OCI-LY1 (cell line): ENCODE results near the gene PKNOX2.

Experiments used
- H2AFZ ChIP-seq: fragments of 200-600 bp; sonication (generic), shearing (Covaris generic); 2 replicates; pipeline ENCODE4 v1.6.0; 2014; ENCODE audit warnings: antibody characterized with exemption, mild to moderate bottlenecking, low read length
- H3F3A ChIP-seq: fragments of 200-600 bp; sonication (generic), shearing (Covaris generic); 2 replicates; pipeline ENCODE4 v1.6.0; 2014; ENCODE audit warnings: mild to moderate bottlenecking, antibody characterized with exemption, low read length, moderate library complexity; ENCODE audit not compliant: insufficient read depth
- H3K27ac ChIP-seq: fragments of 200-600 bp; sonication (generic); 2 replicates; pipeline ENCODE4 v1.5.1; 2014; ENCODE audit warnings: low read length, mixed run types, mild to moderate bottlenecking, low read depth; ENCODE audit not compliant: poor library complexity, severe bottlenecking
- H3K27me3 ChIP-seq: fragments of 200-600 bp; sonication (generic); 2 replicates; pipeline ENCODE4 v1.6.0; 2014; ENCODE audit warnings: antibody characterized with exemption, mild to moderate bottlenecking, low read length, moderate library complexity; ENCODE audit not compliant: insufficient read depth
- H3K36me3 ChIP-seq: fragments of 200-600 bp; sonication (generic); 2 replicates; pipeline ENCODE4 v1.6.1; 2014; ENCODE audit warnings: mild to moderate bottlenecking, antibody characterized with exemption, low read length, moderate library complexity, mixed read lengths; ENCODE audit not compliant: insufficient read depth
- H3K4me1 ChIP-seq: fragments of 200-600 bp; sonication (generic); 2 replicates; pipeline ENCODE4 v1.5.1; 2014; ENCODE audit warnings: mild to moderate bottlenecking, low read length, moderate library complexity; ENCODE audit not compliant: insufficient read depth, severe bottlenecking
- H3K4me2 ChIP-seq: fragments of 200-600 bp; sonication (generic), shearing (Covaris generic); 2 replicates; pipeline ENCODE4 v1.6.1; 2014; ENCODE audit warnings: low read length
- H3K4me3 ChIP-seq: fragments of 200-600 bp; sonication (generic); 2 replicates; pipeline ENCODE4 v1.5.1; 2014; ENCODE audit warnings: low read length, low read depth, mild to moderate bottlenecking, mixed read lengths; ENCODE audit not compliant: poor library complexity, severe bottlenecking
- H3K79me2 ChIP-seq: fragments of 200-600 bp; shearing (Covaris generic); 2 replicates; pipeline ENCODE4 v1.6.1; 2016; ENCODE audit warnings: mixed run types, low read length, mixed read lengths; ENCODE audit not compliant: insufficient read depth
- H3K9ac ChIP-seq: fragments of 200-600 bp; sonication (generic), shearing (Covaris generic); 2 replicates; pipeline ENCODE4 v1.6.1; 2014; ENCODE audit warnings: mild to moderate bottlenecking, low read length, mixed read lengths
- H3K9me2 ChIP-seq: fragments of 200-600 bp; sonication (generic), shearing (Covaris generic); 2 replicates; pipeline ENCODE4 v1.6.1; 2014; ENCODE audit warnings: low read depth, mild to moderate bottlenecking, low read length, mixed read lengths
- H3K9me3 ChIP-seq: fragments of 200-600 bp; shearing (Covaris generic); 2 replicates; pipeline ENCODE4 v1.6.1; 2014; ENCODE audit warnings: low read length, mixed read lengths
- H4K20me1 ChIP-seq: fragments of 200-600 bp; sonication (generic), shearing (Covaris generic); 2 replicates; pipeline ENCODE4 v1.6.0; 2016; ENCODE audit warnings: mild to moderate bottlenecking, low read length; ENCODE audit not compliant: insufficient read depth
- EZH2 ChIP-seq: fragments of 200-600 bp; sonication (generic), shearing (Covaris generic); IDR thresholded peaks from 2 replicates; pipeline ENCODE4 v1.8.0; 2017; ENCODE audit warnings: borderline replicate concordance, mixed run types, mild to moderate bottlenecking, antibody characterized with exemption, low read length, moderate library complexity, mixed read lengths
- TF ChIP-seq, protein P1 (sequence below): fragments of 200-600 bp; sonication (generic), shearing (Covaris generic); IDR thresholded peaks from 2 replicates; pipeline ENCODE4 v1.5.1; 2017; ENCODE audit warnings: mild to moderate bottlenecking, antibody characterized with exemption, low read length, moderate library complexity, mixed read lengths

The PKNOX2 gene

DNA sequence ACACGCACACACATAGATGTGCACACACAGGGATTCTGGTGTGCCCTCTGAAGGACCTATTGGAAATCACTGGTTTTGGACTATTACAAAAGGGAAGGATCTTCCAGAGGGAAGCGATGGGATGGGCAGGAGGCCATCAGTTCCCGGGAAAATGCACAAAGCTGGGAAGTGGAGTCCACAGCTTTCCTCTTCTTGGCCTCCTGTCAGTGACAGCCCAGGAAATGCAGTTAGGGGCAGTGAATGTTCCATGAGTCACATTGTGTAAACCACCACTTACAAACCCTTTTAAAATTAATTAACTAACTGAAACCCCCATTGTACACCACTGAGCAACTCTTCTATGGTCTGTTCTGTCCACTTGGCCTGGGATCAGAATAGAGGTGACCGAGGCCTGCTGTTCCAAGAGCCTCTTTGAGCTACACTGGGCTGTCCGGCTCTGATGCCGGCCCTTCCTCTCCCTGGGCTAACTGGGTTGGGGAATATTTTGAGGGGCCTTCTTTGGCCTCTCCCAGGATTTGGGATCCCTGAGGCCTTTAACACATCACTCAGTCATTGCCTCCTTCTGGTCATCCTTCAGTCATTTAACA, 193.8 kb downstream of the PKNOX2 start:
- Histone ChIP-seq H3K9me3 (no peaks in the 10 kb centered on the region), H2AFZ (no peak overlapping the region), H3K27ac (no peak overlapping the region), H3K79me2 (no peaks in the 10 kb centered on the region), H3K27me3 (no peaks in the 10 kb centered on the region), H3K4me2 (no peak overlapping the region), H3F3A (no peaks in the 10 kb centered on the region), H3K36me3 (no peaks in the 10 kb centered on the region), H4K20me1 (no peaks in the 10 kb centered on the region), H3K9me2 (no peaks in the 10 kb centered on the region), H3K4me3 (no peak overlapping the region), H3K4me1 (no peaks in the 10 kb centered on the region), H3K9ac (no peak overlapping the region)
- TF ChIP-seq EZH2 = no peak
- TF ChIP-seq, protein P1, sequence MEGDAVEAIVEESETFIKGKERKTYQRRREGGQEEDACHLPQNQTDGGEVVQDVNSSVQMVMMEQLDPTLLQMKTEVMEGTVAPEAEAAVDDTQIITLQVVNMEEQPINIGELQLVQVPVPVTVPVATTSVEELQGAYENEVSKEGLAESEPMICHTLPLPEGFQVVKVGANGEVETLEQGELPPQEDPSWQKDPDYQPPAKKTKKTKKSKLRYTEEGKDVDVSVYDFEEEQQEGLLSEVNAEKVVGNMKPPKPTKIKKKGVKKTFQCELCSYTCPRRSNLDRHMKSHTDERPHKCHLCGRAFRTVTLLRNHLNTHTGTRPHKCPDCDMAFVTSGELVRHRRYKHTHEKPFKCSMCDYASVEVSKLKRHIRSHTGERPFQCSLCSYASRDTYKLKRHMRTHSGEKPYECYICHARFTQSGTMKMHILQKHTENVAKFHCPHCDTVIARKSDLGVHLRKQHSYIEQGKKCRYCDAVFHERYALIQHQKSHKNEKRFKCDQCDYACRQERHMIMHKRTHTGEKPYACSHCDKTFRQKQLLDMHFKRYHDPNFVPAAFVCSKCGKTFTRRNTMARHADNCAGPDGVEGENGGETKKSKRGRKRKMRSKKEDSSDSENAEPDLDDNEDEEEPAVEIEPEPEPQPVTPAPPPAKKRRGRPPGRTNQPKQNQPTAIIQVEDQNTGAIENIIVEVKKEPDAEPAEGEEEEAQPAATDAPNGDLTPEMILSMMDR = no peak

DNA sequence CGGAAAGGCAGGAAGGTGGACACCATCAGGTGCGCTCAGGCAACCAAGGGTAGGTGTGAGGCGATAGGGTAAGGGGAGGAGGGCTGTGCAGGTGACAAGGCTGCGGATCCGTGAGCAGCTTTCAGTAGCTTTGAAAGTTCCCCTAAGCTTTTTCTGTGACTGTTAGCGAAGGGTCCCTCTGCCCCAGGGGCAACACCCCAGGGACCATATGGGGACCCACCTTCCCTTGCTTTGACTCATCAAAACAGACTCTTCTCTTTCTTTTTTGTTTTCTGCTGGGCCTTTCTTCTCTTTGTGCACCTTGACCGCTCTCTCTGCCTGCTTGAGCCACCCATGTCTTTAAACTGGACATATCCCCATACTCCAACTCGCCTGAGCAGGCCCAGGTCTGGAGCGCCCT, 194.6 kb downstream of the PKNOX2 start:
- no peaks in the 10 kb centered on the region for H3K9me3 ChIP-seq
- no peaks in the 10 kb centered on the region for H3K27me3 ChIP-seq
- H3K9ac ChIP-seq = no peak overlapping the region
- H3F3A ChIP-seq = no peaks in the 10 kb centered on the region
- H3K4me1 ChIP-seq = no peaks in the 10 kb centered on the region
- no peaks in the 10 kb centered on the region for H3K9me2 ChIP-seq
- H2AFZ ChIP-seq = no peak overlapping the region
- no peak for TF ChIP-seq EZH2
- TF ChIP-seq, protein P1 = no peak
- H3K4me3 ChIP-seq = no peak overlapping the region
- H3K4me2 ChIP-seq = no peak overlapping the region
- H3K79me2 ChIP-seq = no peaks in the 10 kb centered on the region
- no peaks in the 10 kb centered on the region for H4K20me1 ChIP-seq
- no peaks in the 10 kb centered on the region for H3K36me3 ChIP-seq
- no peak overlapping the region for H3K27ac ChIP-seq

- TF ChIP-seq EZH2 = no peak
- TF ChIP-seq, protein P1 = no peak
- Histone ChIP-seq H3K9me2 (no peaks in the 10 kb centered on the region), H3K4me2 (no peak overlapping the region), H3K4me1 (no peaks in the 10 kb centered on the region), H3K36me3 (no peaks in the 10 kb centered on the region), H3K27me3 (no peaks in the 10 kb centered on the region), H2AFZ (no peak overlapping the region), H3K4me3 (no peak overlapping the region), H3F3A (no peaks in the 10 kb centered on the region), H3K79me2 (no peaks in the 10 kb centered on the region), H3K27ac (no peak overlapping the region), H4K20me1 (no peaks in the 10 kb centered on the region), H3K9ac (no peak overlapping the region), H3K9me3 (no peaks in the 10 kb centered on the region)
These were observed 195.5 kb downstream of the PKNOX2 start for GRCh38 chr11:125360066-125360465.
